Neural cell (in vitro differentiated cells): ENCODE measurements around the gene HOXC9. TPM values are rescaled to one million over a fixed set of nuclear protein-coding genes. Genes with fewer than 3 reads are reported as not detected.

Source experiments
- H2AFZ ChIP-seq: fragments of 200-600, 300-800 bp; sonication (generic), shearing (Covaris generic); 2 replicates; pipeline ENCODE4 v1.6.0; 2014; ENCODE audit warnings: low read depth, mild to moderate bottlenecking, antibody characterized with exemption, low read length, moderate library complexity
- H3F3A ChIP-seq: fragments of 200-600 bp; shearing (Covaris generic); 2 replicates; pipeline ENCODE4 v1.6.1; 2016; ENCODE audit warnings: mild to moderate bottlenecking, moderate library complexity, mixed read lengths, antibody characterized with exemption, low read length; ENCODE audit not compliant: insufficient read depth, poor library complexity, severe bottlenecking
- H3K27ac ChIP-seq: fragments of 200-600, 300-800 bp; sonication (generic), shearing (Covaris generic); 2 replicates; pipeline ENCODE4 v1.5.1; 2014; ENCODE audit warnings: mild to moderate bottlenecking, low read length, moderate library complexity
- H3K27me3 ChIP-seq: fragments of 300-800, 200-600 bp; sonication (generic), shearing (Covaris generic); 2 replicates; pipeline ENCODE4 v1.6.0; 2014; ENCODE audit warnings: mild to moderate bottlenecking, low read depth, low read length, moderate library complexity; ENCODE audit not compliant: insufficient read depth
- H3K36me3 ChIP-seq: fragments of 300-800, 200-600 bp; sonication (generic), shearing (Covaris generic); 2 replicates; pipeline ENCODE4 v1.5.1; 2014; ENCODE audit warnings: mild to moderate bottlenecking, antibody characterized with exemption, low read length, moderate library complexity; ENCODE audit not compliant: insufficient read depth
- H3K4me2 ChIP-seq: fragments of 300-800, 200-600 bp; sonication (generic), shearing (Covaris generic); 2 replicates; pipeline ENCODE4 v1.6.0; 2014; ENCODE audit warnings: mild to moderate bottlenecking, low read length
- H3K4me3 ChIP-seq: fragments of 300-800, 200-600 bp; sonication (generic), shearing (Covaris generic); 2 replicates; pipeline ENCODE4 v1.5.1; 2014; ENCODE audit warnings: mild to moderate bottlenecking, low read length, moderate library complexity
- H3K79me2 ChIP-seq: fragments of 200-600 bp; shearing (Covaris generic); replicated peaks from 2 replicates; pipeline ENCODE4 v1.6.0; 2014; ENCODE audit warnings: mild to moderate bottlenecking, low read length, moderate library complexity; ENCODE audit not compliant: insufficient read depth
- H3K9ac ChIP-seq: fragments of 300-800, 200-600 bp; sonication (generic), shearing (Covaris generic); 2 replicates; pipeline ENCODE4 v1.6.1; 2016; ENCODE audit warnings: mild to moderate bottlenecking, low read length, mixed read lengths
- H3K9me2 ChIP-seq: fragments of 200-600 bp; shearing (Covaris generic); 2 replicates; pipeline ENCODE4 v1.6.1; 2016; ENCODE audit warnings: mild to moderate bottlenecking, low read length, mixed read lengths; ENCODE audit not compliant: insufficient read depth
- H3K9me3 ChIP-seq: fragments of 200-600, 300-800 bp; sonication (generic), shearing (Covaris generic); 2 replicates; pipeline ENCODE4 v1.6.1; 2016; ENCODE audit warnings: mild to moderate bottlenecking, mixed run types, low read length, moderate library complexity, mixed read lengths
- H4K20me1 ChIP-seq: fragments of 200-600 bp; shearing (Covaris generic); 2 replicates; pipeline ENCODE4 v1.6.1; 2016; ENCODE audit warnings: mild to moderate bottlenecking, mixed run types; ENCODE audit not compliant: insufficient read depth
- CTCF ChIP-seq: fragments of 450-650 bp; IDR thresholded peaks from 2 replicates; pipeline ENCODE4 v1.5.1; 2014; ENCODE audit warnings: antibody characterized with exemption, mild to moderate bottlenecking, moderate library complexity; ENCODE audit not compliant: poor library complexity, severe bottlenecking
- EP300 ChIP-seq: fragments of 450-650 bp; conservative IDR thresholded peaks from 2 replicates; pipeline ENCODE4 v1.6.1; 2014; ENCODE audit warnings: antibody characterized with exemption, mild to moderate bottlenecking, moderate library complexity; ENCODE audit not compliant: poor library complexity, severe bottlenecking
- EZH2 ChIP-seq: fragments of 200-600, 300-800 bp; shearing (Covaris generic), sonication (generic); IDR thresholded peaks from 2 replicates; pipeline ENCODE4 v1.6.1; 2014; ENCODE audit warnings: antibody characterized with exemption, low read length, borderline replicate concordance, mild to moderate bottlenecking; ENCODE audit not compliant: insufficient read depth, poor library complexity, severe bottlenecking
- MXI1 ChIP-seq: fragments of 450-650 bp; conservative IDR thresholded peaks from 2 replicates; pipeline ENCODE4 v1.6.1; 2014; ENCODE audit warnings: antibody characterized with exemption, mild to moderate bottlenecking; ENCODE audit not compliant: poor library complexity, severe bottlenecking
- POLR2AphosphoS5 ChIP-seq: IDR thresholded peaks from 2 replicates; pipeline ENCODE4 v1.6.1; 2012
- RAD21 ChIP-seq: fragments of 450-650 bp; conservative IDR thresholded peaks from 2 replicates; pipeline ENCODE4 v1.6.1; 2014; ENCODE audit warnings: antibody characterized with exemption, mild to moderate bottlenecking, moderate library complexity
- SMC3 ChIP-seq: fragments of 450-650 bp; conservative IDR thresholded peaks from 2 replicates; pipeline ENCODE4 v1.6.1; 2014; ENCODE audit warnings: antibody characterized with exemption, mild to moderate bottlenecking, moderate library complexity; ENCODE audit not compliant: poor library complexity
- TAF1 ChIP-seq: IDR thresholded peaks from 2 replicates; pipeline ENCODE4 v1.6.1; 2012; ENCODE audit warnings: low read depth
- polyA plus RNA-seq: library from polyadenylated mRNA; depleted of rRNA; stranded (reverse); fragments of >200 nt; gene quantifications from 2 replicates; pipeline ENCODE4 v1.2.3, GENCODE V29; 2014
- TF ChIP-seq, protein P1 (sequence below): IDR thresholded peaks from 2 replicates; pipeline ENCODE4 v1.6.1; 2012; ENCODE audit warnings: borderline replicate concordance

Gene HOXC9
- polyA plus RNA-seq, 1 donor from 2014 or later: not detected

DNA sequence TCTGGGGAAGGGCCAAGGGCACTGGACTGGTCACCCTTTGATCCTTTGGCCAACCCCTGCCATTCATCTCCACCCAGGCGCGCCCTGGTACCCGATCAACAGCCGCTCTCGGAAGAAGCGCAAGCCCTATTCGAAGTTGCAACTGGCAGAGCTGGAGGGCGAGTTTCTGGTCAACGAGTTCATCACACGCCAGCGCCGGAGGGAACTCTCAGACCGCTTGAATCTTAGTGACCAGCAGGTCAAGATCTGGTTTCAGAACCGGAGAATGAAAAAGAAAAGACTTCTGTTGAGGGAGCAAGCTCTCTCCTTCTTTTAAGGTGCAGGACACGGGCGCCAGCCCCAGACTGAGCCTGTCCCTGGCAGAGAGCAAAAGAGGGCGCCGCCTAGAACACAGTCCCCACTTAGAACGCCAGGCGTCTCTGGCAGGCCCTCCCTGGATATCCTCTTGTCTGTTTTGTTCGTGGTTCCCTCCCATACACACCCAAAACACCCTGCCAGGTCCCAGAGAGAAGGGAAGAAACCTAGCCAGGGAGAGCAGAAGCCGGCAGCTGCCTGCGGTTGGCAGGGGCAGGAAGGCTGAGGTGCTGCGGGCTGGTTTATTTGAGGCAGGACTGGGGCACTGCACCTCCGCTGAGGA, 43.6 kb upstream of the HOXC9 start:
- Histone ChIP-seq H3K27me3 (peaks cover 100% of the 10 kb centered on the region), H3K27ac (no peak overlapping the region), H3K79me2 (no peaks in the 10 kb centered on the region), H3K9me3 (no peaks in the 10 kb centered on the region), H3F3A (no peaks in the 10 kb centered on the region), H3K4me2 (no peak overlapping the region), H3K36me3 (no peaks in the 10 kb centered on the region), H2AFZ (no peak overlapping the region), H4K20me1 (no peaks in the 10 kb centered on the region), H3K9ac (no peak overlapping the region), H3K4me3 (no peak overlapping the region), H3K9me2 (no peaks in the 10 kb centered on the region)
- TF ChIP-seq EZH2: peak; percentile 3
- TF ChIP-seq SMC3: no peak

DNA sequence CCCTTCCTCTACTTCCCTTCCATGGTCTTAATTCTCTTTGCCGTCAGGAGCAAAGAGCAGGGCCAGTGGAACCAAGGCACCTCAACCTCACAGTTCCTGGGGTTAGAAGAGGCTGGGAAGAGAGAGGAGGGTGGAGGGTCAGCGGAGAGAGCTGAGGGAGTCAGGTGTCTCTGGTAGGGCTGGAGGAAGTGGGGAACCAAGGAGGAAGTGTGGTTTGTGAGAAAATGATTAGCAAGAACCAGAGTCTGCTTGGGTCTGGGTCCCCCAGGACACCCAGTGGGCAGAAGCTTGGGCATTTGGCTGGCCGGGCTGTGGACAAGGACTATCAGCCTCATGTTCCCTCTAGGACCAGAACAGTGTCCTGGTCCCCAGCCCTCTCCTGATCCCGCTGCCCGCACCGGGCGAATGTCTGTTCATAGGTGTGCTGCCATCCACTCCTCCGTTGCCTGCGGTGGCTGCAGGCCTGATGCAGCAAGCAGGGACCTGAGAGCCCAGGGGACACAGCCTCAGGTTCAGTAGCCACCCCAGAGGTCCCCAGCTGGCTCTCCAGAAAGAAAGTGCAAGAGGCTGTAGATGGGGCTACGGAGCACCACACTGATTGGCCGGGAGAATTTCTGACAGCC, 42.9 kb upstream of the HOXC9 start:
- TF ChIP-seq, protein P1, sequence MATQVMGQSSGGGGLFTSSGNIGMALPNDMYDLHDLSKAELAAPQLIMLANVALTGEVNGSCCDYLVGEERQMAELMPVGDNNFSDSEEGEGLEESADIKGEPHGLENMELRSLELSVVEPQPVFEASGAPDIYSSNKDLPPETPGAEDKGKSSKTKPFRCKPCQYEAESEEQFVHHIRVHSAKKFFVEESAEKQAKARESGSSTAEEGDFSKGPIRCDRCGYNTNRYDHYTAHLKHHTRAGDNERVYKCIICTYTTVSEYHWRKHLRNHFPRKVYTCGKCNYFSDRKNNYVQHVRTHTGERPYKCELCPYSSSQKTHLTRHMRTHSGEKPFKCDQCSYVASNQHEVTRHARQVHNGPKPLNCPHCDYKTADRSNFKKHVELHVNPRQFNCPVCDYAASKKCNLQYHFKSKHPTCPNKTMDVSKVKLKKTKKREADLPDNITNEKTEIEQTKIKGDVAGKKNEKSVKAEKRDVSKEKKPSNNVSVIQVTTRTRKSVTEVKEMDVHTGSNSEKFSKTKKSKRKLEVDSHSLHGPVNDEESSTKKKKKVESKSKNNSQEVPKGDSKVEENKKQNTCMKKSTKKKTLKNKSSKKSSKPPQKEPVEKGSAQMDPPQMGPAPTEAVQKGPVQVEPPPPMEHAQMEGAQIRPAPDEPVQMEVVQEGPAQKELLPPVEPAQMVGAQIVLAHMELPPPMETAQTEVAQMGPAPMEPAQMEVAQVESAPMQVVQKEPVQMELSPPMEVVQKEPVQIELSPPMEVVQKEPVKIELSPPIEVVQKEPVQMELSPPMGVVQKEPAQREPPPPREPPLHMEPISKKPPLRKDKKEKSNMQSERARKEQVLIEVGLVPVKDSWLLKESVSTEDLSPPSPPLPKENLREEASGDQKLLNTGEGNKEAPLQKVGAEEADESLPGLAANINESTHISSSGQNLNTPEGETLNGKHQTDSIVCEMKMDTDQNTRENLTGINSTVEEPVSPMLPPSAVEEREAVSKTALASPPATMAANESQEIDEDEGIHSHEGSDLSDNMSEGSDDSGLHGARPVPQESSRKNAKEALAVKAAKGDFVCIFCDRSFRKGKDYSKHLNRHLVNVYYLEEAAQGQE: no peak
- TF ChIP-seq MXI1 (no peak), POLR2AphosphoS5 (no peak), EP300 (no peak), CTCF (no peak), TAF1 (no peak), EZH2 (no peak), RAD21 (no peak), SMC3 (no peak)
- no peaks in the 10 kb centered on the region for H3K79me2 ChIP-seq
- H3K4me2 ChIP-seq: no peak overlapping the region
- no peaks in the 10 kb centered on the region for H3K9me3 ChIP-seq
- no peaks in the 10 kb centered on the region for H4K20me1 ChIP-seq
- no peaks in the 10 kb centered on the region for H3K36me3 ChIP-seq
- no peak overlapping the region for H3K4me3 ChIP-seq
- no peak overlapping the region for H3K27ac ChIP-seq
- H3K9ac ChIP-seq: no peak overlapping the region
- no peaks in the 10 kb centered on the region for H3F3A ChIP-seq
- H3K9me2 ChIP-seq: no peaks in the 10 kb centered on the region
- peaks cover 100% of the 10 kb centered on the region for H3K27me3 ChIP-seq
- H2AFZ ChIP-seq: no peak overlapping the region
